HEK293T (cell line): ENCODE results near the gene SLC9C1.

Experiments used
- FOXM1 ChIP-seq: fragments of 450-650 bp; IDR thresholded peaks from 2 replicates; pipeline ENCODE4 v1.6.1; 2017; ENCODE audit warnings: mild to moderate bottlenecking, borderline replicate concordance
- HDGF ChIP-seq: fragments of 450-650 bp; IDR thresholded peaks from 2 replicates; pipeline ENCODE4 v1.6.1; 2017; ENCODE audit warnings: antibody characterized with exemption, borderline replicate concordance
- NFRKB ChIP-seq: fragments of 450-650 bp; IDR thresholded peaks from 2 replicates; pipeline ENCODE4 v1.6.1; 2016; ENCODE audit warnings: mild to moderate bottlenecking, moderate library complexity
- SUZ12 ChIP-seq: fragments of 450-650 bp; IDR thresholded peaks from 2 replicates; pipeline ENCODE4 v1.6.1; 2016; ENCODE audit warnings: mild to moderate bottlenecking

- no peak for TF ChIP-seq HDGF
- no peak for TF ChIP-seq FOXM1
- no peak for TF ChIP-seq NFRKB
- no peak for TF ChIP-seq SUZ12
Observed at GRCh38 chr3:112095731-112096130, 198.3 kb downstream of the SLC9C1 start.
